ENCODE results near the gene CLCN5. TPM values are rescaled to one million over a fixed set of nuclear protein-coding genes. Genes with fewer than 3 reads are reported as not detected.

Gene CLCN5
- total RNA-seq (2014; rRNA removed; shearing (Covaris generic)) (2.9 and 4.6 TPM in 2 replicates), polyA plus RNA-seq (2016; fragmentation: Nextera tagmentation; extraction: Ambion mirVana) (1.8 and 2.0 TPM in 2 replicates)

GRCh38 chrX:49922291-49923241, at the start of gene CLCN5:
Gene CLCN5 (plus strand): TSS chrX:49922596. CDS start chrX:49925299, 2,703 bp downstream.
- peak; percentile 93 for DNase-seq
- Histone ChIP-seq H3F3A (ENCODE audit: insufficient read depth) (no peaks in the 10 kb centered on the region), H3K36me3 (ENCODE audit: low read depth) (no peaks in the 10 kb centered on the region), H3K4me1 (ENCODE audit: insufficient read depth) (0 out of 2 replicates have a peak, but pooled peaks cover 8% of the 10 kb centered on the region), H3K27ac (peak within 1 kb of the TSS; percentile 51), H3K79me2 (ENCODE audit: insufficient read depth) (no peaks in the 10 kb centered on the region), H4K20me1 (ENCODE audit: insufficient read depth) (no peaks in the 10 kb centered on the region), H2AFZ (peak within 1 kb of the TSS; percentile 94), H3K9ac (peak within 1 kb of the TSS; percentile 83), H3K9me3 (ENCODE audit: low read depth) (no peaks in the 10 kb centered on the region), H3K4me2 (ENCODE audit: unreplicated experiment) (peak within 1 kb of the TSS; percentile 83), H3K9me2 (ENCODE audit: insufficient read depth) (no peaks in the 10 kb centered on the region), H3K27me3 (replicated peaks; ENCODE audit: insufficient read depth) (no peaks in the 10 kb centered on the region), H3K4me3 (peak within 1 kb of the TSS; percentile 75)
- in situ Hi-C loops (cut with MboI): loop anchor here (25.0 kb wide), 1 partner anchor 665 kb away; no protein-coding TSS in a partner anchor
- 0 to 1% methylated on average over 14 to 16 of the region's 83 CpGs for WGBS, 2 experiments (ENCODE audit: low coverage in 1 of 2, low lambda C conversion rate in 2 of 2, missing lambda C conversion rate in 2 of 2)
- TF ChIP-seq EZH2phosphoT487 (IDR thresholded peaks at IDR 0.05; ENCODE audit: insufficient read depth, low read depth) (no peak), EZH2 (IDR thresholded peaks at IDR 0.05; ENCODE audit: insufficient read depth, poor library complexity, severe bottlenecking) (no peak)

GRCh38 chrX:49876750-49877149, 45.6 kb upstream of the CLCN5 start:
- no peaks in the 10 kb centered on the region for H3K9me3 ChIP-seq (ENCODE audit: low read depth)
- peak; percentile 42 for DNase-seq
- no peak overlapping the region for H3K27ac ChIP-seq
- no peak for TF ChIP-seq EZH2phosphoT487 (IDR thresholded peaks at IDR 0.05; ENCODE audit: insufficient read depth, low read depth)
- in situ Hi-C loops (cut with MboI): no loop called here
- WGBS, 2 experiments (ENCODE audit: low coverage in 1 of 2, low lambda C conversion rate in 2 of 2, missing lambda C conversion rate in 2 of 2): 28 to 43% methylated on average over 2 to 3 of the region's 3 CpGs
- no peaks in the 10 kb centered on the region for H3K36me3 ChIP-seq (ENCODE audit: low read depth)
- H4K20me1 ChIP-seq (ENCODE audit: insufficient read depth): no peaks in the 10 kb centered on the region
- no peak overlapping the region for H3K4me2 ChIP-seq (ENCODE audit: unreplicated experiment)
- H3K4me1 ChIP-seq (ENCODE audit: insufficient read depth): 0 out of 2 replicates have a peak, but pooled peaks cover 6% of the 10 kb centered on the region
- H3K9ac ChIP-seq: no peak overlapping the region
- H3K79me2 ChIP-seq (ENCODE audit: insufficient read depth): 0 out of 2 replicates have a peak, but pooled peaks cover 9% of the 10 kb centered on the region
- no peaks in the 10 kb centered on the region for H3K9me2 ChIP-seq (ENCODE audit: insufficient read depth)
- H3K4me3 ChIP-seq: no peak overlapping the region
- no peak overlapping the region for H2AFZ ChIP-seq
- no peaks in the 10 kb centered on the region for H3F3A ChIP-seq (ENCODE audit: insufficient read depth)
- no peaks in the 10 kb centered on the region for H3K27me3 ChIP-seq (replicated peaks; ENCODE audit: insufficient read depth)

- H3K9me2 ChIP-seq (ENCODE audit: insufficient read depth): no peaks in the 10 kb centered on the region
- H3K27ac ChIP-seq: no peak overlapping the region
- H3K27me3 ChIP-seq (replicated peaks; ENCODE audit: insufficient read depth): no peaks in the 10 kb centered on the region
- no peaks in the 10 kb centered on the region for H3F3A ChIP-seq (ENCODE audit: insufficient read depth)
- 0 out of 2 replicates have a peak, but pooled peaks cover 6% of the 10 kb centered on the region for H3K4me1 ChIP-seq (ENCODE audit: insufficient read depth)
- H3K79me2 ChIP-seq (ENCODE audit: insufficient read depth): 0 out of 2 replicates have a peak, but pooled peaks cover 9% of the 10 kb centered on the region
- H3K9ac ChIP-seq: no peak overlapping the region
- WGBS, 2 experiments (ENCODE audit: low coverage in 1 of 2, low lambda C conversion rate in 2 of 2, missing lambda C conversion rate in 2 of 2): 75 to 87% methylated on average over 4 of the region's 5 CpGs
- no peak overlapping the region for H3K4me3 ChIP-seq
- H3K4me2 ChIP-seq (ENCODE audit: unreplicated experiment): no peak overlapping the region
- TF ChIP-seq EZH2phosphoT487 (IDR thresholded peaks at IDR 0.05; ENCODE audit: insufficient read depth, low read depth) (no peak), EZH2 (IDR thresholded peaks at IDR 0.05; ENCODE audit: insufficient read depth, poor library complexity, severe bottlenecking) (no peak)
- in situ Hi-C loops (cut with MboI): no loop called here
- H2AFZ ChIP-seq: no peak overlapping the region
- H3K9me3 ChIP-seq (ENCODE audit: low read depth): no peaks in the 10 kb centered on the region
- H3K36me3 ChIP-seq (ENCODE audit: low read depth): no peaks in the 10 kb centered on the region
- no peaks in the 10 kb centered on the region for H4K20me1 ChIP-seq (ENCODE audit: insufficient read depth)
- no peak for DNase-seq
These were observed 44.8 kb upstream of the CLCN5 start for GRCh38 chrX:49877397-49878101.

- TF ChIP-seq EZH2 (IDR thresholded peaks at IDR 0.05; ENCODE audit: insufficient read depth, poor library complexity, severe bottlenecking): no peak
- TF ChIP-seq EZH2phosphoT487 (IDR thresholded peaks at IDR 0.05; ENCODE audit: insufficient read depth, low read depth): no peak
- WGBS, 2 experiments (ENCODE audit: low coverage in 1 of 2, low lambda C conversion rate in 2 of 2, missing lambda C conversion rate in 2 of 2): 8 to 10% methylated on average over 2 to 13 of the region's 28 CpGs
These were observed 44.1 kb upstream of the CLCN5 start for GRCh38 chrX:49878128-49878833.

More at GRCh38 chrX:49878128-49878833, 44.1 kb upstream of the CLCN5 start:
- H3K9me2 ChIP-seq (ENCODE audit: insufficient read depth): no peaks in the 10 kb centered on the region
- 0 out of 2 replicates have a peak, but pooled peaks cover 6% of the 10 kb centered on the region for H3K4me1 ChIP-seq (ENCODE audit: insufficient read depth)
- H3K27me3 ChIP-seq (replicated peaks; ENCODE audit: insufficient read depth): no peaks in the 10 kb centered on the region
- no peak for DNase-seq
- peak overlapping the region; percentile 82 for H3K4me3 ChIP-seq
- in situ Hi-C loops (cut with MboI): no loop called here
- no peaks in the 10 kb centered on the region for H3F3A ChIP-seq (ENCODE audit: insufficient read depth)
- peak overlapping the region; percentile 84 for H3K27ac ChIP-seq
- peak overlapping the region; percentile 92 for H2AFZ ChIP-seq
- H3K79me2 ChIP-seq (ENCODE audit: insufficient read depth): 0 out of 2 replicates have a peak, but pooled peaks cover 9% of the 10 kb centered on the region
- peak overlapping the region; percentile 76 for H3K4me2 ChIP-seq (ENCODE audit: unreplicated experiment)
- H4K20me1 ChIP-seq (ENCODE audit: insufficient read depth): no peaks in the 10 kb centered on the region
- no peaks in the 10 kb centered on the region for H3K36me3 ChIP-seq (ENCODE audit: low read depth)
- H3K9ac ChIP-seq: peak overlapping the region; percentile 82
- H3K9me3 ChIP-seq (ENCODE audit: low read depth): no peaks in the 10 kb centered on the region
